Activated B cell treated with CpG ODN at 0.5 μM for 24 hours (primary cell): ENCODE results near the gene PRKD3. TPM values are rescaled to one million over a fixed set of nuclear protein-coding genes. Genes with fewer than 3 reads are reported as not detected.

Source experiments
- ATAC-seq: fragments of 200-7000 bp; cut with Tn5 transposase; one replicate; pipeline ENCODE4 v1.10.0; 2021; ENCODE audit warnings: low read depth, mild to moderate bottlenecking, moderate library complexity
- CTCF ChIA-PET: fragments of 350-600 bp; sonication (Branson Sonifier 250); formaldehyde crosslinking; loops from one replicate; lab custom pipeline; 2021; ENCODE audit warnings: antibody characterized with exemption; lab: Charles Lee
- POLR2A ChIA-PET: fragments of 350-600 bp; sonication (Branson Sonifier 250); formaldehyde crosslinking; loops from one replicate; lab custom pipeline; 2021; ENCODE audit warnings: antibody characterized with exemption; lab: Charles Lee
- DNase-seq: peaks from one replicate; pipeline ENCODE4 v3.0.0; 2022
- H3K27ac Mint-ChIP-seq: one replicate; pipeline ENCODE4 v1.8.0; 2020; ENCODE audit warnings: mixed read lengths
- H3K27me3 Mint-ChIP-seq: one replicate; pipeline ENCODE4 v1.8.0; 2021; ENCODE audit warnings: mixed read lengths
- H3K36me3 Mint-ChIP-seq: one replicate; pipeline ENCODE4 v1.8.0; 2021; ENCODE audit warnings: low read depth, mixed read lengths
- H3K4me1 Mint-ChIP-seq: one replicate; pipeline ENCODE4 v1.8.0; 2021; ENCODE audit warnings: mixed read lengths
- H3K4me3 Mint-ChIP-seq: one replicate; pipeline ENCODE4 v1.8.0; 2020; ENCODE audit warnings: mild to moderate bottlenecking, mixed read lengths
- H3K9me3 Mint-ChIP-seq: one replicate; pipeline ENCODE4 v1.8.0; 2020; ENCODE audit warnings: mixed read lengths
- CTCF ChIP-seq: fragments of 200-600 bp; IDR thresholded peaks from one replicate; pipeline ENCODE4 v1.8.0; 2022; ENCODE audit warnings: antibody characterized with exemption, mild to moderate bottlenecking
- intact Hi-C: fragments of 100-400 bp; cut with micrococcal nuclease; formaldehyde crosslinking; loops from one replicate; pipeline ENCODE4 v1.15.1; 2024
- total RNA-seq: library from RNA; stranded (reverse); gene quantifications from 2 replicates; pipeline ENCODE4 v1.2.3, GENCODE V29; 2022

PRKD3 gene
- total RNA-seq, 1 donor from 2014 or later: 82.5 TPM

- H3K27ac Mint-ChIP-seq: peak overlapping the region; percentile 96
- H3K9me3 Mint-ChIP-seq: no peaks in the 10 kb centered on the region
- ChIA-PET POLR2A (interaction anchor here (0.7 to 4.2 kb wide), 18 partner anchors 9 to 1427 kb away, joined by 3 to 37 read pairs (median 5); partner anchors contain the start of genes CEBPZ, NDUFAF7, QPCT and SRSF7), CTCF (interaction anchor here (0.7 to 1.7 kb wide), 2 partner anchors 19 to 73 kb away, joined by 4 to 7 read pairs; no protein-coding TSS in a partner anchor)
- TF ChIP-seq CTCF: no peak
- ATAC-seq (peak; percentile 23), DNase-seq (peak; percentile 53)
- peak overlapping the region; percentile 97 for H3K4me3 Mint-ChIP-seq
- peaks cover 49% of the 10 kb centered on the region for H3K4me1 Mint-ChIP-seq
- peaks cover 9% of the 10 kb centered on the region for H3K36me3 Mint-ChIP-seq
- no peaks in the 10 kb centered on the region for H3K27me3 Mint-ChIP-seq
- intact Hi-C loops: loop anchor here (1.0 to 5.0 kb wide), 5 partner anchors 21 to 1426 kb away; partner anchors contain the start of genes ATL2 and QPCT
Measured at GRCh38 chr2:37323781-37324535, 675 bp downstream of the PRKD3 start.

- TF ChIP-seq CTCF: no peak
- ChIA-PET CTCF (interaction anchor here (0.7 to 1.7 kb wide), 3 partner anchors 20 to 73 kb away, joined by 4 to 7 read pairs (median 4); no protein-coding TSS in a partner anchor), POLR2A (interaction anchor here (0.8 to 4.2 kb wide), 10 partner anchors 9 to 92 kb away, joined by 3 to 37 read pairs (median 6); partner anchors contain the start of genes CEBPZ, NDUFAF7 and QPCT)
- peak overlapping the region; percentile 96 for H3K27ac Mint-ChIP-seq
- intact Hi-C loops: loop anchor here (5.0 kb wide), 1 partner anchor 1054 kb away; the partner anchor contains the start of gene ATL2
- H3K27me3 Mint-ChIP-seq: no peaks in the 10 kb centered on the region
- no peaks in the 10 kb centered on the region for H3K9me3 Mint-ChIP-seq
- peaks cover 9% of the 10 kb centered on the region for H3K36me3 Mint-ChIP-seq
- ATAC-seq: no peak
- H3K4me1 Mint-ChIP-seq: peaks cover 56% of the 10 kb centered on the region
- peak overlapping the region; percentile 97 for H3K4me3 Mint-ChIP-seq
- DNase-seq: no peak
Measured at GRCh38 chr2:37323176-37323780, 1.4 kb downstream of the PRKD3 start.

GRCh38 chr2:37322368-37322767, 2.3 kb downstream of the PRKD3 start:
- intact Hi-C loops: loop anchor here (5.0 kb wide), 1 partner anchor 1055 kb away; the partner anchor contains the start of gene ATL2
- CTCF ChIA-PET: interaction anchor here (0.9 to 1.7 kb wide), 2 partner anchors 64 to 74 kb away, joined by 4 to 7 read pairs; no protein-coding TSS in a partner anchor
- H3K4me1 Mint-ChIP-seq: peaks cover 65% of the 10 kb centered on the region

GRCh38 chr2:37321029-37321682, 3.5 kb downstream of the PRKD3 start:
- ChIA-PET POLR2A (interaction anchor here (0.6 to 2.8 kb wide), 2 partner anchors 25 to 69 kb away, joined by 8 to 9 read pairs; no protein-coding TSS in a partner anchor), CTCF (interaction anchor here (1.4 to 1.9 kb wide), 2 partner anchors 69 to 75 kb away, joined by 5 to 6 read pairs; no protein-coding TSS in a partner anchor)
- ATAC-seq (no peak), DNase-seq (no peak)
- Mint-ChIP-seq H3K27ac (peak overlapping the region; percentile 60), H3K36me3 (peaks cover 22% of the 10 kb centered on the region), H3K9me3 (no peaks in the 10 kb centered on the region), H3K27me3 (no peaks in the 10 kb centered on the region), H3K4me1 (peaks cover 71% of the 10 kb centered on the region), H3K4me3 (peak overlapping the region; percentile 33)
- intact Hi-C loops: loop anchor here (1.0 to 5.0 kb wide), 2 partner anchors 10 to 1056 kb away; partner anchors contain the start of gene ATL2
- TF ChIP-seq CTCF: no peak

More at GRCh38 chr2:37322368-37322767, 2.3 kb downstream of the PRKD3 start:
- DNase-seq: no peak
- TF ChIP-seq CTCF: no peak
- peak overlapping the region; percentile 41 for H3K4me3 Mint-ChIP-seq
- H3K36me3 Mint-ChIP-seq: peaks cover 14% of the 10 kb centered on the region
- POLR2A ChIA-PET: interaction anchor here (2.0 to 4.2 kb wide), 4 partner anchors 8 to 91 kb away, joined by 6 to 37 read pairs (median 20); partner anchors contain the start of genes CEBPZ and NDUFAF7
- H3K27me3 Mint-ChIP-seq: no peaks in the 10 kb centered on the region
- no peaks in the 10 kb centered on the region for H3K9me3 Mint-ChIP-seq
- no peak for ATAC-seq
- H3K27ac Mint-ChIP-seq: peak overlapping the region; percentile 53
